H9 (cell line): Measurements from ENCODE around the gene AMPD2. TPM values are rescaled to one million over a fixed set of nuclear protein-coding genes. Genes with fewer than 3 reads are reported as not detected.

Source experiments
- DNase-seq: peaks from one replicate; pipeline ENCODE4 v3.0.0-alpha.2; 2017
- H2AFZ ChIP-seq: one replicate; pipeline ENCODE4 v1.6.1; 2013; ENCODE audit warnings: mild to moderate bottlenecking, low read length, control low read depth, moderate library complexity
- H2AK5ac ChIP-seq: 2 replicates; pipeline ENCODE4 v1.6.1; 2013; ENCODE audit warnings: low read length, control low read depth, mixed read lengths; ENCODE audit not compliant: insufficient read length
- H2BK120ac ChIP-seq: one replicate; pipeline ENCODE4 v1.6.1; 2013; ENCODE audit warnings: low read depth, mild to moderate bottlenecking, low read length, control low read depth, inconsistent platforms; ENCODE audit not compliant: poor library complexity, severe bottlenecking
- H2BK12ac ChIP-seq: 2 replicates; pipeline ENCODE4 v1.6.1; 2013; ENCODE audit warnings: low read length, control low read depth, mixed read lengths, low read depth; ENCODE audit not compliant: insufficient read length
- H2BK15ac ChIP-seq: 2 replicates; pipeline ENCODE4 v1.6.1; 2013; ENCODE audit warnings: low read depth, low read length, control low read depth
- H2BK20ac ChIP-seq: one replicate; pipeline ENCODE4 v1.6.1; 2013; ENCODE audit warnings: low read depth, mild to moderate bottlenecking, low read length, control low read depth, inconsistent platforms; ENCODE audit not compliant: poor library complexity, severe bottlenecking
- H2BK5ac ChIP-seq: 2 replicates; pipeline ENCODE4 v1.6.1; 2013; ENCODE audit warnings: low read length, control low read depth, mixed read lengths; ENCODE audit not compliant: insufficient read length
- H3K14ac ChIP-seq: 2 replicates; pipeline ENCODE4 v1.6.1; 2013; ENCODE audit warnings: low read length, control low read depth; ENCODE audit not compliant: insufficient read depth
- H3K18ac ChIP-seq: 2 replicates; pipeline ENCODE4 v1.6.1; 2013; ENCODE audit warnings: low read depth, mild to moderate bottlenecking, mixed read lengths, low read length, control low read depth; ENCODE audit not compliant: insufficient read length
- H3K23ac ChIP-seq: 2 replicates; pipeline ENCODE4 v1.6.1; 2013; ENCODE audit warnings: low read length, control low read depth, mixed read lengths, low read depth; ENCODE audit not compliant: insufficient read length
- H3K23me2 ChIP-seq: 2 replicates; pipeline ENCODE4 v1.6.1; 2013; ENCODE audit warnings: low read depth, mild to moderate bottlenecking, mixed read lengths, low read length, control low read depth; ENCODE audit not compliant: insufficient read length, poor library complexity, severe bottlenecking
- H3K27ac ChIP-seq: 2 replicates; pipeline ENCODE4 v1.5.1; 2013; ENCODE audit warnings: low read length, control low read depth, mixed read lengths, low read depth; ENCODE audit not compliant: insufficient read length
- H3K27me3 ChIP-seq: 2 replicates; pipeline ENCODE4 v1.6.1; 2013; ENCODE audit warnings: low read length, control low read depth, inconsistent platforms; ENCODE audit not compliant: insufficient read depth
- H3K4ac ChIP-seq: 2 replicates; pipeline ENCODE4 v1.6.1; 2013; ENCODE audit warnings: low read depth, mild to moderate bottlenecking, control low read depth, inconsistent platforms, low read length, moderate library complexity
- H3K4me1 ChIP-seq: 2 replicates; pipeline ENCODE4 v1.6.1; 2013; ENCODE audit warnings: low read length, control low read depth, inconsistent platforms; ENCODE audit not compliant: insufficient read depth
- H3K4me2 ChIP-seq: 2 replicates; pipeline ENCODE4 v1.6.1; 2013; ENCODE audit warnings: low read length, control low read depth, mixed read lengths; ENCODE audit not compliant: insufficient read length, insufficient read depth
- H3K56ac ChIP-seq: 2 replicates; pipeline ENCODE4 v1.6.1; 2013; ENCODE audit warnings: low read depth, mild to moderate bottlenecking, mixed read lengths, low read length, control low read depth; ENCODE audit not compliant: insufficient read length
- H3K79me1 ChIP-seq: 2 replicates; pipeline ENCODE4 v1.6.1; 2013; ENCODE audit warnings: low read depth, mild to moderate bottlenecking, moderate library complexity, low read length, control low read depth, inconsistent platforms; ENCODE audit not compliant: insufficient read depth, poor library complexity, severe bottlenecking
- H3K79me2 ChIP-seq: 2 replicates; pipeline ENCODE4 v1.6.1; 2013; ENCODE audit warnings: low read length, control low read depth, inconsistent platforms; ENCODE audit not compliant: insufficient read depth
- H3K9ac ChIP-seq: 2 replicates; pipeline ENCODE4 v1.6.1; 2013; ENCODE audit warnings: low read length, control low read depth, mixed read lengths; ENCODE audit not compliant: insufficient read length; ENCODE audit errors: extremely low read depth
- H3K9me3 ChIP-seq: one replicate; pipeline ENCODE4 v1.6.1; 2013; ENCODE audit warnings: low read depth, low read length, inconsistent platforms; ENCODE audit not compliant: control insufficient read depth
- H3T11ph ChIP-seq: one replicate; pipeline ENCODE4 v1.6.1; 2013; ENCODE audit warnings: mild to moderate bottlenecking, low read length, control low read depth, inconsistent platforms
- H4K20me1 ChIP-seq: one replicate; pipeline ENCODE4 v1.6.1; 2013; ENCODE audit not compliant: control insufficient read depth, insufficient read length, insufficient read depth
- H4K5ac ChIP-seq: 2 replicates; pipeline ENCODE4 v1.6.1; 2013; ENCODE audit warnings: low read depth, mild to moderate bottlenecking, mixed read lengths, low read length, control low read depth; ENCODE audit not compliant: insufficient read length
- H4K8ac ChIP-seq: replicated peaks from 2 replicates; pipeline ENCODE4 v1.6.1; 2013; ENCODE audit warnings: low read length, control low read depth, mixed read lengths, low read depth; ENCODE audit not compliant: insufficient read length
- H4K91ac ChIP-seq: 2 replicates; pipeline ENCODE4 v1.6.1; 2013; ENCODE audit warnings: low read depth, mild to moderate bottlenecking, moderate library complexity, mixed read lengths, low read length, control low read depth; ENCODE audit not compliant: insufficient read length
- H3K27ac Mint-ChIP-seq, 3 experiments: 2 replicates in 2 of 3; 3 replicates in 1 of 3; pipeline ENCODE4 v1.8.0; 2020 to 2021; ENCODE audit warnings: mixed read lengths in 3 of 3, mild to moderate bottlenecking in 1 of 3, moderate library complexity in 1 of 3
- H3K27me3 Mint-ChIP-seq: 2 replicates; pipeline ENCODE4 v1.8.0; 2021; ENCODE audit warnings: low read depth, mild to moderate bottlenecking, moderate library complexity, mixed read lengths
- H3K36me3 Mint-ChIP-seq, 3 experiments: 2 replicates in 2 of 3; 3 replicates in 1 of 3; pipeline ENCODE4 v1.8.0; 2020 to 2021; ENCODE audit warnings: low read depth in 3 of 3, mixed read lengths in 3 of 3; ENCODE audit not compliant: insufficient read depth in 1 of 3
- H3K4me1 Mint-ChIP-seq, 2 experiments: 2 replicates each; pipeline ENCODE4 v1.8.0; 2020; ENCODE audit warnings: mixed read lengths in 2 of 2
- H3K4me3 Mint-ChIP-seq, 2 experiments: 2 replicates in 1 of 2; 3 replicates in 1 of 2; pipeline ENCODE4 v1.8.0; 2020 to 2021; ENCODE audit warnings: mild to moderate bottlenecking in 2 of 2, mixed read lengths in 2 of 2, moderate library complexity in 1 of 2
- H3K9me3 Mint-ChIP-seq, 2 experiments: 2 replicates in 1 of 2; 3 replicates in 1 of 2; pipeline ENCODE4 v1.8.0; 2020; ENCODE audit warnings: mild to moderate bottlenecking in 2 of 2, mixed read lengths in 2 of 2, moderate library complexity in 1 of 2
- WGBS: extraction: QIAGEN DNeasy Blood & Tissue Kit; methylation state at CpG from one replicate; pipeline ENCODE4 v1.1.7; 2013; ENCODE audit warnings: missing lambda C conversion rate, low lambda C conversion rate, mixed read lengths; ENCODE audit not compliant: insufficient read length; ENCODE audit errors: extremely low coverage; 5-methylcytosine and 5-hydroxymethylcytosine counted together
- total RNA-seq: library from RNA; stranded (reverse); gene quantifications from 2 replicates; pipeline ENCODE4 v1.2.1, GENCODE V29; 2021
- TF ChIP-seq, protein P1 (sequence below): fragments of 200-600 bp; sonication (generic); conservative IDR thresholded peaks from 3 replicates; pipeline ENCODE4 v1.8.0; 2021; ENCODE audit warnings: antibody characterized with exemption, mild to moderate bottlenecking

The AMPD2 gene
- total RNA-seq, 1 experiment from 2014 or later = 65.1 TPM

DNA sequence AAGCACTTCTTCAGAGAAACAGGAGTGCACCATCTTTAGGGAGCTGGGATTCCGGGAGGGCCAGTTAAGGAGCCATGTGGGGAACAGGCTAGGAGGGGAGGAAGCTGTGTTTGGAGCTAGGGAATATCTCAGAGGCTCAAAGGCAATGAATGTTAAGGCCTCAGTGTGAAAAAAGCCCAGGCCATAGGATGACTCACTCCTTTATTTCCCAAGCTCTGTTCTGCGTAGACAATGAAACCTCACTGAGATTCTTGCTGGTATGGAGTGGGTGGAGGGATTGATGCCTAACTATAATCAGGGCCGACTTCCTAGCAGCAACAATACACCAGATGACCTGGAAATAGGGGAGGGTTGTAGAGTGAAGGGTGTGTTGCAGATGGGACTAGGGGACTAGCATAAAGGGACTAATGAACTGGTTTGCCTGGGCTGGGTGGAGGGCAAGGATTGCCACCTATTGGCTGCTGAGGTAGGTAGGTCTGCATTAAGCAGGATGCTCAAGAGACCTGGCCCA, 2.3 kb upstream of the AMPD2 start:
- WGBS = no CpG with 5 or more reads among the region's 3 CpGs
- H3K27me3 ChIP-seq = no peaks in the 10 kb centered on the region
- H3K4ac ChIP-seq = no peak overlapping the region
- no peak overlapping the region for H3K4me2 ChIP-seq
- H4K20me1 ChIP-seq = peaks cover 2% of the 10 kb centered on the region
- peaks cover 6% of the 10 kb centered on the region; the same call in 1 of the 2 replicates for H3K79me2 ChIP-seq
- no peak overlapping the region for H3K18ac ChIP-seq
- no peak overlapping the region for H2BK12ac ChIP-seq
- no peaks in the 10 kb centered on the region for H3K9me3 Mint-ChIP-seq
- H3K36me3 Mint-ChIP-seq = no peaks in the 10 kb centered on the region; a peak in 1 of 7 replicates
- no peak overlapping the region for H2BK5ac ChIP-seq
- no peak overlapping the region for H2BK20ac ChIP-seq
- H4K5ac ChIP-seq = no peak overlapping the region
- H3K4me1 Mint-ChIP-seq = peaks cover 43 to 48% of the 10 kb centered on the region in 2 experiments
- H2AK5ac ChIP-seq = no peak overlapping the region
- H4K8ac ChIP-seq = no peak overlapping the region
- H3K27me3 Mint-ChIP-seq = no peaks in the 10 kb centered on the region; the same call in 1 of the 2 replicates
- H2AFZ ChIP-seq = no peak overlapping the region
- H3K4me3 Mint-ChIP-seq = no peak overlapping the region; a peak in 1 of 5 replicates
- TF ChIP-seq, protein P1, sequence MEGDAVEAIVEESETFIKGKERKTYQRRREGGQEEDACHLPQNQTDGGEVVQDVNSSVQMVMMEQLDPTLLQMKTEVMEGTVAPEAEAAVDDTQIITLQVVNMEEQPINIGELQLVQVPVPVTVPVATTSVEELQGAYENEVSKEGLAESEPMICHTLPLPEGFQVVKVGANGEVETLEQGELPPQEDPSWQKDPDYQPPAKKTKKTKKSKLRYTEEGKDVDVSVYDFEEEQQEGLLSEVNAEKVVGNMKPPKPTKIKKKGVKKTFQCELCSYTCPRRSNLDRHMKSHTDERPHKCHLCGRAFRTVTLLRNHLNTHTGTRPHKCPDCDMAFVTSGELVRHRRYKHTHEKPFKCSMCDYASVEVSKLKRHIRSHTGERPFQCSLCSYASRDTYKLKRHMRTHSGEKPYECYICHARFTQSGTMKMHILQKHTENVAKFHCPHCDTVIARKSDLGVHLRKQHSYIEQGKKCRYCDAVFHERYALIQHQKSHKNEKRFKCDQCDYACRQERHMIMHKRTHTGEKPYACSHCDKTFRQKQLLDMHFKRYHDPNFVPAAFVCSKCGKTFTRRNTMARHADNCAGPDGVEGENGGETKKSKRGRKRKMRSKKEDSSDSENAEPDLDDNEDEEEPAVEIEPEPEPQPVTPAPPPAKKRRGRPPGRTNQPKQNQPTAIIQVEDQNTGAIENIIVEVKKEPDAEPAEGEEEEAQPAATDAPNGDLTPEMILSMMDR = peak; percentile 26; the same call in 1 of the 3 replicates
- no peaks in the 10 kb centered on the region; the same call in 1 of the 2 replicates for H3K4me1 ChIP-seq
- H3K9ac ChIP-seq = no peak overlapping the region
- no peak overlapping the region for H4K91ac ChIP-seq
- no peak overlapping the region for H2BK120ac ChIP-seq
- no peak overlapping the region for H3K27ac ChIP-seq
- H3K23ac ChIP-seq = no peak overlapping the region
- peaks cover 12% of the 10 kb centered on the region for H3K23me2 ChIP-seq
- peak overlapping the region; percentile 67 to 93 (median 68); a peak in 5 of 7 replicates for H3K27ac Mint-ChIP-seq
- no peaks in the 10 kb centered on the region for H3K9me3 ChIP-seq
- no peaks in the 10 kb centered on the region for H3K79me1 ChIP-seq
- H3K56ac ChIP-seq = no peak overlapping the region
- DNase-seq = peak; percentile 59
- no peak overlapping the region for H3T11ph ChIP-seq
- no peak overlapping the region for H2BK15ac ChIP-seq
- H3K14ac ChIP-seq = no peak overlapping the region
